Skin epidermis (tissue), 12 donors: ENCODE measurements around the gene SLC2A11.

ENCODE experiments used
- H3K27ac ChIP-seq, 21 experiments: fragments of 200-600 bp; sonication (generic) in 11 of 21; one replicate each; pipeline ENCODE4 v1.5.0; 2020; ENCODE audit warnings: mild to moderate bottlenecking in 3 of 21, inconsistent platforms in 2 of 21, moderate library complexity in 2 of 21
- H3K4me3 ChIP-seq, 7 experiments: fragments of 200-600 bp; sonication (generic) in 2 of 7; one replicate each; pipeline ENCODE4 v1.5.0; 2020; ENCODE audit warnings: inconsistent platforms in 2 of 7, mild to moderate bottlenecking in 2 of 7, moderate library complexity in 1 of 7

The SLC2A11 gene

DNA sequence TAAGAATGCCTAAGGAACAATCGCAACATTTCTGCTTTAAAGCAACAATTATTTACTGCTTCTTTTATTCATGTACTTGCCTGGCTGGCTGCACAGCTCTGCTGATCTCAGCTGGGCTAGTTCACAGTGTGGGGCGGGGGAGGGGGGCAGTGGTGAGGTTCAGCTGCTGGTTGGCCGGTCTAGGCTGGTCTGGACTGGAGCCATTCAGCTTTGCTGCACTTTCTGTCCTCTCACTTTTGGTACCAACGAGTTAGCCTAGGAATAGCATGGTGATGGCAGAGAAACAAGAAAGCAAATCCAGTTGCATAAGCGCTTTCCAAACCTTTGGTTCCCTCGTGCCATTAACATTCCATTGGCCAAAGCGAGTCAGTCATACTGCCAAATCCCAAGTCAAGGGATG lies 20.5 kb downstream of the SLC2A11 start:
- no peak overlapping the region for H3K27ac ChIP-seq

DNA sequence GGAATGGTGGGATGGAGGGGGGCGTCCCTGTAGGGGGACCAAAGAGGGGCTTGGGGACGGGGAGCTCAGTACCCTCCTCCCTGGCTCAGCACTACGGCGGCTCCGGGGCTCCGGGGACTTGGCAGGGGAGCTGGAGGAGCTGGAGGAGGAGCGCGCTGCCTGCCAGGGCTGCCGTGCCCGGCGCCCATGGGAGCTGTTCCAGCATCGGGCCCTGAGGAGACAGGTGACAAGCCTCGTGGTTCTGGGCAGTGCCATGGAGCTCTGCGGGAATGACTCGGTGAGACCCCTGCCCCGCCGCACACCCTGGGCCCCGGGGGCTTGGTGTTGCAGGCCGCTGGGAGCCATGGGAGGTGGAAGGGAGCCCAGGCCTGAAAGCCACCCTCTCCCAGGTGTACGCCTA lies 24.7 kb downstream of the SLC2A11 start:
- Histone ChIP-seq H3K27ac (peak overlapping the region in 1 of 21 experiments; percentile 48), H3K4me3 (peak overlapping the region in 1 of 7 experiments; percentile 14)

More for the DNA sequence above, 20.5 kb downstream of the SLC2A11 start:
- no peak overlapping the region for H3K4me3 ChIP-seq

DNA sequence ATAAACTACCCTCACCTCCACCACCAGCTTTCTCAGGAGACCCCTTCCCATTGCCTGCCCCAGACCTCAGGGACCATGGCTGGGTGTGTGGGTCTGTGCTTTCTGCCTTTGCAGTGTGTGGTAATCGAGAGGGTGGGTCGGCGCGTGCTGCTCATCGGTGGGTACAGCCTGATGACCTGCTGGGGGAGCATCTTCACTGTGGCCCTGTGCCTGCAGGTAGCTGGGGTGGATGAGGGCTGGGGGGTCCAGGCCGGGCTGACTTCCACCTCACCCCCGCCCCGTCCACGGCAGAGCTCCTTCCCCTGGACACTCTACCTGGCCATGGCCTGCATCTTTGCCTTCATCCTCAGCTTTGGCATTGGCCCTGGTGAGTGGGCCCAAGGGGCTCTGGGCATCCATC lies 26.0 kb downstream of the SLC2A11 start:
- no peak overlapping the region for H3K4me3 ChIP-seq
- no peak overlapping the region for H3K27ac ChIP-seq

DNA sequence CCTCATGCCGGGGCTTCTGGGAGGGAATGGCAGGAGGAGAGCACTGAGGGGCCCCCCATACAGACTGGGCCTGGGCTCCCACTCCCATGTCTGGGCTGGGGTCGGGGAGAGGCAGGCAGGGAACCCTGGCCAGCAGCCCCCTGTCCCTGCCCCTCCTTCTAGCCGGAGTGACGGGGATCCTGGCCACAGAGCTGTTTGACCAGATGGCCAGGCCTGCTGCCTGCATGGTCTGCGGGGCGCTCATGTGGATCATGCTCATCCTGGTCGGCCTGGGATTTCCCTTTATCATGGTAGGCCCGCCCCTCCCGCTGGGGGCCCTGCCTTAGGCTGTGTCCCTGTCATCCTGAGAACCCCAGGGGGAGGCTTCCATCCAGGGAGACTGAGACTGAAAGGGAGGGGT lies 26.5 kb downstream of the SLC2A11 start:
- Histone ChIP-seq H3K4me3 (no peak overlapping the region), H3K27ac (no peak overlapping the region)

DNA sequence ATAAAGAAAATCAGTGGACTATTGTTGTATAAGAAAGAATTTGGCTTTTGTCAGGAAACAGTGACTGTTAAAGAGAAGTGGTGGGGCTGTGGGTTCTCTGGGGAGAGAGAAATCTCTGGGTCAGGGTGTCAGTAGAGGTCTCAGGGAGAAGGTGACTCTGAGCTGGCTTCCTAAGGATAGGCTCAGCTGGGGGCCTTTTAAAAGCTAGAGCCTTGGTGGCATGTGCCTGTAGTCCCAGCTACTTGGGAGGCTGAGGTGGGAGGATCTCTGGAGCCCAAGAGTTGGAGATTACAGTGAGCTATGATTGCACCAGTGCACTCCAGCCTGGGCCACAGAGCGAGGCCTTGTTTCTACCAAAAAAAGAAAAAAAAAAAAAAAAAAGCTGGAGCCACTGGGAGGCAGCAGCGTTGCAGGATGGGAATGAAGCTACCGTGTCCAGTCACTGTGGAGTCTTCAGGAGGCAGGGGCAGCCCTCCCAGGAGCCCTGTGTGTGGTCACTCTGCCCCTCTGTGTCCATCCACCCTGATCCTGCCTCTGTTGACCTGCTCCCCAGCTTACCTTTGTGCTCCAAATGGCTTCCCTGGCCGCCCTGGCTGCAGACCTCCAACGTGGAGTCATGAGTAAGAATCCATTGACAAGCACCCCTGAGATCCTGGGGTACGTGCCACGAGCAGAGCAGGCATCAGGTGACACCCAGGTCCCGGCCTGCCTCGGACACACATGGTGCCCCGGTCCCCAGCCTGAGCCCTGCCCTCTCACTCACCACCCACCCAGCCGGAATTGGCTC lies 31.1 kb downstream of the SLC2A11 start:
- Histone ChIP-seq H3K4me3 (no peak overlapping the region), H3K27ac (peak overlapping the region in 8 of 21 experiments; percentile 0 to 75 (median 17))

DNA sequence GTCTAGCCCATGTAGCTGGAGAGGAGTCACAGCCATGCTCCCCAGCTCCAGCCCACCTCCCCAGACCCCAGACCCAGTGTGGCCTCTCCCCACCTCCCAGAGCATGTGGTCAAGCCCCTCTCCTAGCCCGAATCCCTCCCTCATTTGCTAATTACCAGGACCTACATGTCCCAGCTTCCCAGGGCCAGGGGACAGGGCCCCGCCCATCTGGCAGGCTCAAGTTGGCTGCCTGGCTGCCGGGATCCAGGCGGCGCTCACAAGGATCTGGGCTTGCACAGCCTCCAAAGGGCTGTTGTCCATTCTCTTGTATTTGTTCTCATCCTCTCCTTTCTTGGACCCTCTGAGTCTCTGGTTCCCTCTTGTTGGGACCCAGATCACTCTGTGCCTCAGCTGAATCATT lies 31.9 kb downstream of the SLC2A11 start:
- H3K4me3 ChIP-seq = no peak overlapping the region
- no peak overlapping the region for H3K27ac ChIP-seq

DNA sequence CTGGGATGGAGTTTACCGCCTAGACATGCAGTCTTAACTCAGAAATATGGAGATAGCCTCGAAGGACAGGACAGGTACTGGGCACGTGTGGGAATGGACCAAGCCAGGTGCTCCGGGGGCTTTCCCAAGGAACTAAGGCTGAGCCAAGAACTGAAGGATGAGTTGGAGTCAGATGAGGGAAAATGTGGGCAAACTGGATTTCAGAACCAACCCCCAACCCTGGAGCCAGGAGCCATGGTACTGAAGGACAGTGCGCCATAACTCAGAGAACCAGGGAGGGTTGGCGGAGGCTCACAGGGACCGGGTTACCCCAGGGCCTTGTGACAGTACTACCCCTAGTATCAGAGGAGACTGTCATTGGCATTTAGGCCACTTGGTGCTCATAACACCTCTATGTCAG lies 34.1 kb downstream of the SLC2A11 start:
- H3K4me3 ChIP-seq = no peak overlapping the region
- no peak overlapping the region for H3K27ac ChIP-seq

- Histone ChIP-seq H3K27ac (no peak overlapping the region), H3K4me3 (no peak overlapping the region)
Measured at GRCh38 chr22:23892130-23892529, 34.5 kb downstream of the SLC2A11 start.

DNA sequence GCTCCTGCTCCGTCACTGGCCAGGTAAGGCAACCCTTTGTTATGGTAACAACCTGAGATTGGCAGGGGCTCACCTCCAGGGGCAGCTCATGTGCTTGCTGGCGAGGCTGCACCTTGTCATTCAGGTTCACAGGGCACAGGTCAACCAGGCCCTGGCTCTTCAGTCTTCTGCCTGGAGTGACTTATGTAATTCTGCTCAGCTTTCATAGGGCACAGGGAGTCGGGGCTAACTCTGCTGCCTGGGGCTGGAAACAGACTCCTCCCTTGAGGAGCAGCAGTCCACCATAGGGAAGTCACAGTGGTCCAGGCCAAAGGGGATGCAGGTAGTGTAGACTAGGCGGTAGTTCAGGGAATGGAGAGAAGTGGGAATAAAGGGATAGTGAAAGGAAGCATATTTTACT lies 35.0 kb downstream of the SLC2A11 start:
- H3K27ac ChIP-seq = peak overlapping the region in 2 of 21 experiments; percentile 21 to 98
- H3K4me3 ChIP-seq = no peak overlapping the region

GRCh38 chr22:23893121-23893944 lies 35.7 kb downstream of the SLC2A11 start:
- H3K4me3 ChIP-seq = peak overlapping the region; percentile 55 to 93 (median 70)
- peak overlapping the region; percentile 84 to 99 (median 96) for H3K27ac ChIP-seq

DNA sequence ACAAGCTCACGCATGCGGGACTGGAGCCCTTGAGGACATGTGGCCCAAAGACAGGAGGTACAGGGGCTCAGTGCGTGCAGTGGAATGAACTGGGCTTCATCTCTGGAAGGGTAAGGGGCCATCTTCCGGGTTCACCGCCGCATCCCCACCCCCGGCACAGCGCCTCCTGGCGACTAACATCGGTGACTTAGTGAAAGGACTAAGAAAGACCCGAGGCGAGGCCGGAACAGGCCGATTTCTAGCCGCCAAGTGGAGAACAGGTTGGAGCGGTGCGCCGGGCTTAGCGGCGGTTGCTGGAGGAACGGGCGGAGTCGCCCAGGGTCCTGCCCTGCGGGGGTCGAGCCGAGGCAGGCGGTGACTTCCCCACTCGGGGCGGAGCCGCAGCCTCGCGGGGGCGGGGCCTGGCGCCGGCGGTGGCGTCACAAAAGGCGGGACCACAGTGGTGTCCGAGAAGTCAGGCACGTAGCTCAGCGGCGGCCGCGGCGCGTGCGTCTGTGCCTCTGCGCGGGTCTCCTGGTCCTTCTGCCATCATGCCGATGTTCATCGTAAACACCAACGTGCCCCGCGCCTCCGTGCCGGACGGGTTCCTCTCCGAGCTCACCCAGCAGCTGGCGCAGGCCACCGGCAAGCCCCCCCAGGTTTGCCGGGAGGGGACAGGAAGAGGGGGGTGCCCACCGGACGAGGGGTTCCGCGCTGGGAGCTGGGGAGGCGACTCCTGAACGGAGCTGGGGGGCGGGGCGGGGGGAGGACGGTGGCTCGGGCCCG lies 36.5 kb downstream of the SLC2A11 start, which contains the start of gene MIF:
Gene MIF, plus strand, starts transcription at position 439 of the 765 bp plus-strand sequence. Its CDS starts 92 bp downstream, at position 531.
- Histone ChIP-seq H3K27ac (peak within 1 kb of the TSS; percentile 84 to 99 (median 96)), H3K4me3 (peak within 1 kb of the TSS; percentile 55 to 93 (median 70))

- peak overlapping the region; percentile 84 to 99 (median 96) for H3K27ac ChIP-seq
- H3K4me3 ChIP-seq = peak overlapping the region; percentile 55 to 93 (median 70)
Measured at GRCh38 chr22:23894710-23895598, 37.3 kb downstream of the SLC2A11 start.

- Histone ChIP-seq H3K27ac (peak overlapping the region in 15 of 21 experiments; percentile 88 to 99 (median 96)), H3K4me3 (peak overlapping the region; percentile 55 to 93 (median 70))
Measured at GRCh38 chr22:23895599-23896144, 38.0 kb downstream of the SLC2A11 start.

DNA sequence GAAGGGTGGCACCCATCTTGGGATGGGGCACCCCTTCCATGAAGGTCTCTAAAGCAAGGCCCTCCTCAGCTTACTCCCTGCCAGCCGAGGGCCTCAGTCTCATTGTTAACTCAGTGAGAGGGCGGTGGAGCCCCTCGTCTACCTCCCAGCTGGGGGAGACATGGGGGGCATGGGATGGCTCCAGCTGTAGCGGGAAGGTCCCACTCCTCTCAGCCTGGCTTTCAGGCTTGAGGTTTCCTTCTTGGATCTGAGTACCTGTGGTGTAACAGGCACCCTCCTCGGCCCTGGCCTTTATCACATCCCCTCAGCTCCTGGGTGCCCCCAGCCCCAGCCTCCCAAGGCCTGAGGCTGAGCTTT lies 38.5 kb downstream of the SLC2A11 start:
- Histone ChIP-seq H3K27ac (peak overlapping the region in 3 of 21 experiments; percentile 88 to 97 (median 95)), H3K4me3 (no peak overlapping the region)

GRCh38 chr22:23896523-23897186 lies 39.0 kb downstream of the SLC2A11 start:
- no peak overlapping the region for H3K4me3 ChIP-seq

DNA sequence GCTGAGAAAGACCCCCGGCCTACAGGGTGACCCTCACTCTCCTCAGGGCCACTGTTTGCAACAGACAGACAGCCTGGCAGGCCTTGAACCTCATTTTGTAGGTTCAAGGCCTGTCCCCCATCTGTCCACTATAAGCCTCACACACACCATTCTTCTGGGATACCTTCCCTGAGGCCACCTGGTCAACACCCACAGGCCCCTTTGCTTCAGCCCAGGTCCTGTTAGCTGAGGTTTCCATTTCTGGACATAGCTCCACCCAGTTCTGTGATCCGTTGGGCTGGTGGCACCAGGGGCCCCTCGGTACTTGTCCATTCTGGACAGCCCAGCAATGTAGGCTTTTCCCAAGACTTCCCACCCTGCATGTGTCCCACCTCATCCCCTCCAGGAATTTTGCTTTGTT lies 39.6 kb downstream of the SLC2A11 start:
- H3K27ac ChIP-seq = no peak overlapping the region
- no peak overlapping the region for H3K4me3 ChIP-seq

More at GRCh38 chr22:23896523-23897186, 39.0 kb downstream of the SLC2A11 start:
- H3K27ac ChIP-seq = peak overlapping the region in 1 of 21 experiments; percentile 6

DNA sequence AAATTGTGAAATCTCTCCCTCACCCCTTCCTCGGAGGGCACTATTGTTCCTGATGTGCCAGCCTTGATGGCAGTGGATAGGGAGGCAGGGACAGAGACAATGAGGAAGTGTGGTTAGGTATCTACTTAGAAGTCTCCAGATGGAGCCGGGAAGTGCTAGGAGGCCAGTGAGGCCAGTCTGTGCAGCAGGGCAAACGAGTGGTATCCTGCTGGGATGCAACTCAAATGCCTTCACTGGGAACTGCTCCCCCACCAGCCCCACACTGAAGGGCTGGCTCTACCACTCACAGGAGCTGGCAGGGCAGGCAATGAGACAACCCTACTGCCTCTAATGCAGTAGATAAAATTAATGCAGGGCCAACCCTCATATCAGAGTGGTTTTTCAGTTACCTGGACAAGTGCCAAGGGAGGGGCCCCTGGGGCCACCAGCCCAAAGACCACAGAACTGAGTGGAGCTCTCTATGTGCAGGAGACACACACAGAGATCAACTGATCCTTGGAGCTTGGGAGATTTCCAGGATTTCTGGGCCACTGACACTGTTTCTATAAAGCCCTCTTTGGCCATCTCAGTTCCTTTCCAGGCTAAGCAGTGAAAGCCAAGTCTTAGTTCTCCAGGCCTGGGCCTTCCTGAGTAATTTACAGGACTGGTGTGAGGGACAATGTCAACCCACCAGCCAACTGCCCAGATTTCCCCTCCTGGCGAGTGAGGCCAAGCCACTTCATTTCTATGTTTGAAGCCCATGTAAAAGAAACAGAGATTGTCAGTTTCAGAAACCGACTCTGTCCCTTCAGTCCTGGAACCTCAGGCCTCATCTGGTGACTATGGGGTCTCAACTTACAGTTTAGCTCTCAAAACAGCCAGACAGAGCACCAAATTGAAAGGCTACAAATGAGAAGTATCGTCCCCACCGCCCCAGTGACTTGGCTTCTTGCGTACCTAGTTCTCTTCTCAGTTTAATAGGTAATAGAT lies 40.6 kb downstream of the SLC2A11 start:
- Histone ChIP-seq H3K27ac (no peak overlapping the region), H3K4me3 (no peak overlapping the region)
